HG02759 (cell line): ENCODE data around the gene GALNT15.

ENCODE experiments used
- ATAC-seq: cut with Tn5 transposase; IDR thresholded peaks from one replicate; pipeline ENCODE4 v1.9.1; 2021; ENCODE audit warnings: mild to moderate bottlenecking, moderate library complexity; ENCODE audit not compliant: unreplicated experiment

Gene GALNT15

GRCh38 chr3:16251316-16252085, 77.0 kb downstream of the GALNT15 start:
- ATAC-seq: no peak

GRCh38 chr3:16252243-16252978, 77.9 kb downstream of the GALNT15 start:
- peak; percentile 50 for ATAC-seq

DNA sequence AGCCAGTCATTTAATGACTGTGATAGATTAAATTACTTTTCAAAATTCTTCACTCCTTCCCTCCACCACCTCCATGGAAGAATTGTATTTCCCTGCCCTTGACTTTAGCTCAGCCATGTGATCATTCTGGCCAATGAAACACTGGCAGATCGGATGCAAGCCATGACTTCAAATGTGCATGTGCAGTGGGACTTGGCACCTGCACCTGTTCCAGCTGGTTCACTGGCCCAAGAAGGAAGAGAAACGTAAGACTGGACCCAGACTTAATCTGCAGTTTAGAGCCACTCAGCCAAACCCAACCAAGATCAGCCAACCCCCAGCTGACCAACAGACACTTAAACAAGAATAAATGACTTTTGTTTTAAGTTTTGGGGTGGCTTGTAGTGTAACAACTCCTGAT, 78.5 kb downstream of the GALNT15 start:
- ATAC-seq: peak; percentile 26

DNA sequence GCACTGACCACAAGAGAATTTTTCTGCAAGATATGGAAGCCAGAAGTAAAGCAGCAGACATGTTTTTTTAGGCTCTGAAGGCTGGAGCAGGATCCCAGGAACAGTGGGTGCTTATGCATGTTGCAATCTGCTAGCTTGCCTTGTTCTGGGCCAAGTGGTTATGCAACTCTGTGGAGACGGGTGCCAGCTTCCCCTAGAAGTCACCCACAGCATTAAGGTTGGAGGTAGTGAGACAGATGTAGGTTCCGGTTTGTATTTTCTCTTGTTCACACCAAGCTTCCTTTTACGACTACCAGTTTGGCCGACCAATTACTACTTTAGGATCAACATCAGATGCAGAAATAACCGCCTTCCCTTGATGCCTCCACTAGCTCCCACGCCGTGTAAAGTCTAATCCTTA, 79.1 kb downstream of the GALNT15 start:
- no peak for ATAC-seq

DNA sequence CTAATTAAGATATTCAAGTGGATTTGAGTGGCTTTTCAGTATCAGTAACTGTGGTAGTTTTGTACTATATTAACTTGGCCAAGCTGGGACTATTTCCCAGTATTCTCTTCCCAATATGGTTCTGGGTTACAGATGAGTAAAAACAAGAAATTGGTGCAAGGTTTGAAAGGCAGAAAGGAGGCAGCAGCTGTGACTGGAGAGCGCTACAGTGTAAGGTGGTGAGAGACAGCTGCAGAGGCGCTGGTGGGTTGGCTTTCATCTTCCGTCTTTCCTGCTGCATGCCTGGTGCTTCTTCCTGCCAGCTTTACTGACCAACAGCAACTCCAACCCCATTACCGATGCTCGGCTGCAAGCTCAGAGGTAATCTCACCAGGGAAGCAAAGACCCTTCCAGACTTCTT, 80.4 kb downstream of the GALNT15 start:
- ATAC-seq: no peak

- ATAC-seq: no peak
Observed at GRCh38 chr3:16255326-16255725, 80.8 kb downstream of the GALNT15 start.

- no peak for ATAC-seq
Observed at GRCh38 chr3:16255726-16256125, 81.2 kb downstream of the GALNT15 start.

GRCh38 chr3:16257309-16257708, 82.8 kb downstream of the GALNT15 start:
- ATAC-seq: no peak

GRCh38 chr3:16258177-16258576, 83.7 kb downstream of the GALNT15 start:
- no peak for ATAC-seq

DNA sequence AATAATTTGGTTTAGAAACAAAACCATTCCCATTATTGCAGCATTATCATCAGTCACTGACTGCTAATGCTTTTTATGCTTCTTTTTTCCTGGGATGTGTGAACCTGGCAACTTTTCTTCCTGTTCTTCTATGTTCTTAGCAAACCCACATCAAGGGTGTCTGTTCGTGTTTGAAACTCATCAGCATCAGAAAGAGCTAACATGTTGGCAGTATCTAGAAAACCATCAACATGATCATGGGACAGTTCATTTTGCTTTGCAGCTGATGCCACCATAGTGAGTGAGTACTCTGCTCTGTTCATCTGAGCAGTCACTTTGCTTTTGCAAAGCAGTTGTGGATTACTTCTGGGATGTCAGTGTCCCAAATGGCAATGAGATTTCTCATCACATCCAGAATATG, 84.4 kb downstream of the GALNT15 start:
- ATAC-seq: no peak

DNA sequence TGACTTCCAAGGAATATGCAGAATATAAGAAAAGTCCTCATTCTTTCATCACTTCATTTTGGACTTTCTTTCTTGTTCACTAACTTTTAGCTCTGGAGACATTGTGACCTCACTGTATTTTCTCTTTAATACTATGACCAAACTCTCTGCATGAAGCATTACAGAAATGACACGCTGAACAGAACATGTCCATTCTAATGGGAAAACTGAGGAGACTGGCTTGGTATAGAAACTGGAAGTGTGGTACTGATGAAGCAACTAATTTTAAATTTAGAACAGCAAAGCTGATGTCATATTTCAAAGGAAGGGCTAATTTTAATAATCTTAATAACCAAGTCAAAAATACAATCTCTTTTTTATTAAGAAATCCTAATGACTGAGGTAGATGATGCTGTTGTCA, 85.6 kb downstream of the GALNT15 start:
- ATAC-seq: no peak

- no peak for ATAC-seq
Observed at GRCh38 chr3:16262174-16262573, 87.7 kb downstream of the GALNT15 start.

DNA sequence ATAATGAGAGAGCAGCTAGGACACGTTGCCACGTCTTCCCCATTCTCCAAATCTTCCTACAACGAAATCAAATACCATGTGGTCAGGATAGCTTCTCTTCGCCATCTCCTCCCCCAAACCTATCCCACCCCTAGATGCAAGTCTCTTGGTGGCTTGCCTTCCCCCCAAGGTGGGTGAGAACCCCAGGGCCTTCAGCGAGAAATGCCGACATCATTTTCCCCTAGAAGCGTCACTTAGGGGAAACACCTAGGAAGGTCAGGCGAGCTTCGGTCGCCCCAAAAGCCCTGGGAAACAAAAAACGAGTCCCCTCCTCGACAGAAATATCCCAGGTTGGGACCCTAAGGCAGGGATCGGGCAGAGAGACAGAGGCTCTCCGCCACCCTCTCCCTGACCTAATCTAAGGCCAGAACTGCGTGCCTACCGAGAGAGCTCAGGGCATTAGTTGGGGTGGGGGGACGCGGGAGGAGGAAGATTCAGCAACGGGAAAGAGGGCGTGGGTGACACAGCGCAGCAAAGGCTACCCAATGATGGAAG, 89.8 kb downstream of the GALNT15 start:
- peak; percentile 4 for ATAC-seq

DNA sequence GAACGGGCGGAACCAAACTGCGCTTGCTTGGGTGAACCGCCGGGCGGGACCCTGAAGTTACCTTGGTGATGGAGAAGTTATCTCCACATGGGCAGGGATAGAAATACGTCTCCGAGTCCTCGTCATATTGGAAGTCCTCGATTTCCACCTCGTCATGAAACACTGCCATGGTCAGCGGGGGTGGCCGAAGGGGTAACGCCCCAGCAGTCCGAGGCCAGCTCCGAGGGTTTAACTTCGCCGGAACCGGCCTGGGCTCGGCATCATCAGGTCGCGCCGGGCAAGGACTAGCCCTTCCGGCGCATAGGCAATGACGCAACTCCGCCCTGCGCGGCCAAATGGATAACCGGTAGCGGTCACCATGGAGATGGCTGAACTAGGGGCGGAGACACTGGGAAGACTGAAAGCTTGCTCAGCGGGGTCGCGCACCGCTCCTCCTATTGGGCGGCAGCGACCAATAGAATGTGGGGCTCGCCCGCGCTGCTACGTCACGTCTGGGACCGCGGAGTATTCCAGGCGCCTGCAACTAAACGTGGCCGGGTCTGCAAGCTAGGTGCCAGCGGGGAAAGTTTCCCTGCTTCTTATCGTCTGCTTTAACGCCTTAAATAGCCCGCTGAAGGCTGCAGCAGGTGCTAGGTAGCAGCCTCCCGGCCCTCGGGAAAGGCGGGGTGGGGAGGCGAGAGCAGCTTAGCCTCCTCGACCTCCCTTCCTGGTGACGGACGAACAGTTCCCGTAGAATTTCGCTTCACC, 90.4 kb downstream of the GALNT15 start, which contains the start of the genes DPH3 and OXNAD1:
Gene DPH3 (minus strand): TSS at position 236 of the 747 bp plus-strand sequence. CDS start 67 bp downstream, at position 169.
Gene OXNAD1 (plus strand): TSS at position 505 of the 747 bp plus-strand sequence. CDS start 5,741 bp downstream, outside the sequence.
- peak; percentile 98 for ATAC-seq

- ATAC-seq: no peak
Observed at GRCh38 chr3:16265455-16265786, 90.9 kb downstream of the GALNT15 start.

DNA sequence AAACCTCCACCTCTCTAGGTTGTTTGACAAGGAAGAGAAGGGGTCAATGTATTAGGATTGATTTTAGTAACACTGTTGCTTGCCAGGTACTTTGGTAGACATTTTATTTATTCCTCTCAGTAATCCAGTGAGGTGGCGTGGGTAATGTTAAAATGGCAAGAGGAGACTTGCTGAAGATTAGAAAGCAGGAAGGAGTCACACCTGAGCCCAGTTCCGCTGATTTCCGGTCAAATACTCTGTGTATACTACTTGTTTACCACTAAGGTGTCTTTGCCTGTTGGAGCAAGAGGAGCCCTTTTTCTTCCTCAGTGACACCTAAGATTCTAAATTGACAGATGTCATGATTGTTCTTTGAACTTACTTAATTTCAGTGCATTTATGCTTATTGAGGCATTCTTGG, 92.2 kb downstream of the GALNT15 start:
- ATAC-seq: no peak

GRCh38 chr3:16270855-16271254, 96.4 kb downstream of the GALNT15 start:
- ATAC-seq: no peak

GRCh38 chr3:16272588-16272987, 98.1 kb downstream of the GALNT15 start:
- no peak for ATAC-seq

GRCh38 chr3:16273867-16274266, 99.4 kb downstream of the GALNT15 start:
- no peak for ATAC-seq

DNA sequence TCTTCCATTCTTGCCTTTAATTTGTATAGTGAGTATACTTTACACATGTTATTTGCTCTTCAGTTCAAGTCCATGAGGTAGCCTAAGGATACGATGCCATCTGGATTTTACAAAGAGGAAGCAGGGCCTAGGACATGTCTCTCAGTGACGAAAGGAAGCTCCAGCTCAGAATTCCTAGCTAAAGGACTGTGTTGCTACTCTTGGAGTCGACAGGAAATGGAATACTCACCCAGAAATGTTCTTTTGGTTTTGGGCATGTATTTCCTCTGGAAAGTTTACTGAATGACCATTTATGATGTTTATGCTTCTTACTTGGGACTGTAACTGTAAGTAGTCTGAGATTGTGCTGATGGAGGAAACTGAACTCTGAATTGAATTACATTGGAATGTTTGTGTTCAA, 103.0 kb downstream of the GALNT15 start:
- no peak for ATAC-seq
